T1000 (cell line): Measurements from ENCODE around the gene GPR101.
A peak's percentile ranks its signal among the peaks of the same experiment; 100 is the strongest.

ENCODE experiments used
- DNase-seq: peaks from one replicate; lab custom pipeline; 2025; ENCODE audit warnings: mixed read lengths; lab: John Stamatoyannopoulos, UW

Gene GPR101

GRCh38 chrX:137033774-137034507 lies at the start of gene GPR101:
Gene GPR101 (minus strand): TSS chrX:137033995. CDS start chrX:137031674, 2,321 bp downstream.
- DNase-seq = no peak

- no peak for DNase-seq
Observed at GRCh38 chrX:137081239-137081638, 47.4 kb upstream of the GPR101 start.

- DNase-seq = no peak
Observed at GRCh38 chrX:137072396-137072795, 38.6 kb upstream of the GPR101 start.

GRCh38 chrX:137071596-137071995 lies 37.8 kb upstream of the GPR101 start:
- no peak for DNase-seq

- DNase-seq = no peak
Observed at GRCh38 chrX:137067147-137067546, 33.4 kb upstream of the GPR101 start.

- DNase-seq = no peak
Observed at GRCh38 chrX:137062915-137063617, 29.3 kb upstream of the GPR101 start.

GRCh38 chrX:137058339-137059127 lies 24.7 kb upstream of the GPR101 start:
- no peak for DNase-seq

- DNase-seq = no peak
Observed at GRCh38 chrX:137052643-137053235, 18.9 kb upstream of the GPR101 start.

- DNase-seq = peak; percentile 6
Observed at GRCh38 chrX:137051978-137052642, 18.3 kb upstream of the GPR101 start.

GRCh38 chrX:137044893-137045292 lies 11.1 kb upstream of the GPR101 start:
- no peak for DNase-seq

- DNase-seq = no peak
Observed at GRCh38 chrX:137043736-137044135, 9.9 kb upstream of the GPR101 start.

GRCh38 chrX:137041329-137041728 lies 7.5 kb upstream of the GPR101 start:
- no peak for DNase-seq

GRCh38 chrX:137040113-137040794 lies 6.5 kb upstream of the GPR101 start:
- DNase-seq = no peak

GRCh38 chrX:137034508-137034872 lies 695 bp upstream of the GPR101 start:
- no peak for DNase-seq

- no peak for DNase-seq
Observed at GRCh38 chrX:137032841-137033773, 688 bp downstream of the GPR101 start.

GRCh38 chrX:137032341-137032694 lies 1.5 kb downstream of the GPR101 start:
- DNase-seq = no peak

- no peak for DNase-seq
Observed at GRCh38 chrX:137031517-137032340, 2.1 kb downstream of the GPR101 start.

- DNase-seq = no peak
Observed at GRCh38 chrX:137031039-137031438, 2.8 kb downstream of the GPR101 start.

- DNase-seq = no peak
Observed at GRCh38 chrX:137028699-137029098, 5.1 kb downstream of the GPR101 start.
